Vagina (tissue), 2 donors: ENCODE measurements around the gene GLB1L3.

Experiments
- POLR2A ChIP-seq, 2 donors: fragments of 450-650 bp; IDR thresholded peaks; one replicate each; pipeline ENCODE4 v1.6.1; 2017; ENCODE audit warnings: antibody characterized with exemption in 2 of 2, mild to moderate bottlenecking in 2 of 2, moderate library complexity in 2 of 2
- POLR2AphosphoS5 ChIP-seq, 2 donors: sonication (generic); formaldehyde crosslinking; IDR thresholded peaks; one replicate each; pipeline ENCODE4 v1.9.0; 2017; ENCODE audit warnings: antibody characterized with exemption in 2 of 2, mild to moderate bottlenecking in 2 of 2, low read depth in 1 of 2; ENCODE audit not compliant: insufficient read depth in 1 of 2
- TF ChIP-seq, protein P1 (sequence below), 3 experiments: fragments of 450-650 bp in 2 of 3; fragments of 200-600 bp in 1 of 3; sonication (generic) in 1 of 3; IDR thresholded peaks; one replicate each; pipeline ENCODE4 v1.5.1; 2017 to 2019; ENCODE audit warnings: antibody characterized with exemption in 3 of 3, mild to moderate bottlenecking in 2 of 3, moderate library complexity in 2 of 3

DNA sequence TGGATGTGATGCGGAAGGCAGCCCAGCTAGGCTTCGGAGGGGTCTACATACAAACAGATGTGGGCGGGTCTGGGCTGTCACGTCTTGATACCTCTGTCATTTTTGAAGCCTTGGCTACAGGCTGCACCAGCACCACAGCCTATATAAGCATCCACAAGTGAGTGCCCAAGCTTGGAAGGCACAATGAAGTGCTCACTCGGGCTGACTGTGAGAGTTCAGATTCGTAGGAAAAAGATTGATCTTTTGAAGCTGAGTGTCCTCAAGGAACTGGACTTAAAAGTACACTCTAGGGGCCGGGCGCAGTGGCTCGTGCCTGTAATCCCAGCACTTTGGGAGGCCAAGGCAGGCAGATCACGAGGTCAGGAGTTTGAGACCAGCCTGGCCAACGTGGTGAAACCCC is 19.1 kb upstream of the GLB1L3 start:
- TF ChIP-seq, protein P1, sequence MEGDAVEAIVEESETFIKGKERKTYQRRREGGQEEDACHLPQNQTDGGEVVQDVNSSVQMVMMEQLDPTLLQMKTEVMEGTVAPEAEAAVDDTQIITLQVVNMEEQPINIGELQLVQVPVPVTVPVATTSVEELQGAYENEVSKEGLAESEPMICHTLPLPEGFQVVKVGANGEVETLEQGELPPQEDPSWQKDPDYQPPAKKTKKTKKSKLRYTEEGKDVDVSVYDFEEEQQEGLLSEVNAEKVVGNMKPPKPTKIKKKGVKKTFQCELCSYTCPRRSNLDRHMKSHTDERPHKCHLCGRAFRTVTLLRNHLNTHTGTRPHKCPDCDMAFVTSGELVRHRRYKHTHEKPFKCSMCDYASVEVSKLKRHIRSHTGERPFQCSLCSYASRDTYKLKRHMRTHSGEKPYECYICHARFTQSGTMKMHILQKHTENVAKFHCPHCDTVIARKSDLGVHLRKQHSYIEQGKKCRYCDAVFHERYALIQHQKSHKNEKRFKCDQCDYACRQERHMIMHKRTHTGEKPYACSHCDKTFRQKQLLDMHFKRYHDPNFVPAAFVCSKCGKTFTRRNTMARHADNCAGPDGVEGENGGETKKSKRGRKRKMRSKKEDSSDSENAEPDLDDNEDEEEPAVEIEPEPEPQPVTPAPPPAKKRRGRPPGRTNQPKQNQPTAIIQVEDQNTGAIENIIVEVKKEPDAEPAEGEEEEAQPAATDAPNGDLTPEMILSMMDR (IDR thresholded peaks at IDR 0.05): no peak
- TF ChIP-seq POLR2A (IDR thresholded peaks at IDR 0.05) (no peak), POLR2AphosphoS5 (IDR thresholded peaks at IDR 0.05; ENCODE audit: insufficient read depth in 1 of 2, low read depth in 1 of 2) (no peak)
